DMS79 (cell line): ENCODE results near the gene SLC22A4.

Experiments
- DNase-seq: peaks from one replicate; lab custom pipeline; 2025; lab: John Stamatoyannopoulos, UW

SLC22A4 gene

GRCh38 chr5:132293992-132294727, at the start of gene SLC22A4:
TSS of gene SLC22A4 (plus strand) at chr5:132294394. CDS start at chr5:132294617, 223 bp downstream.
- DNase-seq: peak; percentile 43

GRCh38 chr5:132245593-132245992, 48.6 kb upstream of the SLC22A4 start:
- no peak for DNase-seq

GRCh38 chr5:132246806-132247205, 47.4 kb upstream of the SLC22A4 start:
- no peak for DNase-seq

- DNase-seq: no peak
Measured at GRCh38 chr5:132250547-132250946, 43.6 kb upstream of the SLC22A4 start.

- DNase-seq: no peak
Measured at GRCh38 chr5:132251220-132251725, 42.9 kb upstream of the SLC22A4 start.

- no peak for DNase-seq
Measured at GRCh38 chr5:132253008-132253441, 41.2 kb upstream of the SLC22A4 start.

- no peak for DNase-seq
Measured at GRCh38 chr5:132253452-132254320, 40.5 kb upstream of the SLC22A4 start.

GRCh38 chr5:132254321-132254977, 39.7 kb upstream of the SLC22A4 start:
- no peak for DNase-seq

GRCh38 chr5:132256086-132256782, 38.0 kb upstream of the SLC22A4 start:
- DNase-seq: no peak

- DNase-seq: no peak
Measured at GRCh38 chr5:132256783-132257130, 37.4 kb upstream of the SLC22A4 start.

- no peak for DNase-seq
Measured at GRCh38 chr5:132257131-132258101, 36.8 kb upstream of the SLC22A4 start, which contains the start of gene PDLIM4. TSS of gene PDLIM4 (plus strand) at chr5:132257696. CDS start at chr5:132257735, 39 bp downstream.

- DNase-seq: no peak
Measured at GRCh38 chr5:132258102-132259068, 35.8 kb upstream of the SLC22A4 start.

GRCh38 chr5:132259069-132259851, 34.9 kb upstream of the SLC22A4 start:
- DNase-seq: no peak

GRCh38 chr5:132260051-132260450, 34.1 kb upstream of the SLC22A4 start:
- no peak for DNase-seq

- no peak for DNase-seq
Measured at GRCh38 chr5:132260714-132261551, 33.3 kb upstream of the SLC22A4 start.

GRCh38 chr5:132261881-132262845, 32.0 kb upstream of the SLC22A4 start:
- no peak for DNase-seq
